GM12872 (cell line): Measurements from ENCODE around the gene MAD2L1BP.

Experiments
- CTCF ChIP-seq: IDR thresholded peaks from 3 replicates; pipeline ENCODE4 v1.5.1; 2011; ENCODE audit warnings: low read depth, mild to moderate bottlenecking, low read length, moderate library complexity; ENCODE audit not compliant: insufficient read depth

Gene MAD2L1BP

GRCh38 chr6:43635387-43636307 lies at the start of gene MAD2L1BP:
MAD2L1BP (plus strand) TSS chr6:43635840; CDS start chr6:43635876, 36 bp downstream.
- no peak for TF ChIP-seq CTCF

DNA sequence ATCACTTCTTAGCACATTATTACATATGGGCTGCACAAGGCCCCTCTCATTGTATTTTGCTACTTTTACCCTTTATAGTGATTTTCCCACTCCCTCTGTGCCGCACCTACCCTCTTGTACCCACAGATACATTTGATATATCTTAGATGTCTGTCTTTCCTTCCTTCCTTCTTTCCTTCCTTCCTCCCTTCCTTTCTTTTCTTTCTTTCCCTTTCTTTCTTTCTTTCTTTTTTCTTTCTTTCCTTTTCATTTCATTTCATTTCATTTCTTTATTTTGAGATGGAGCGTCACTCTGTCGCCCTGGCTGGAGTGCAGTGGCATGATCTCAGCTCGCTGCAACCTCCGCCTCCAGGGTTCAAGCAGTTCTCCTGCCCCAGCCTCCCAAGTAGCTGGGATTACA lies 47.4 kb upstream of the MAD2L1BP start:
- TF ChIP-seq CTCF: no peak

GRCh38 chr6:43593938-43594337 lies 41.7 kb upstream of the MAD2L1BP start:
- TF ChIP-seq CTCF: no peak

- TF ChIP-seq CTCF: no peak
Measured at GRCh38 chr6:43600595-43600994, 35.0 kb upstream of the MAD2L1BP start.

DNA sequence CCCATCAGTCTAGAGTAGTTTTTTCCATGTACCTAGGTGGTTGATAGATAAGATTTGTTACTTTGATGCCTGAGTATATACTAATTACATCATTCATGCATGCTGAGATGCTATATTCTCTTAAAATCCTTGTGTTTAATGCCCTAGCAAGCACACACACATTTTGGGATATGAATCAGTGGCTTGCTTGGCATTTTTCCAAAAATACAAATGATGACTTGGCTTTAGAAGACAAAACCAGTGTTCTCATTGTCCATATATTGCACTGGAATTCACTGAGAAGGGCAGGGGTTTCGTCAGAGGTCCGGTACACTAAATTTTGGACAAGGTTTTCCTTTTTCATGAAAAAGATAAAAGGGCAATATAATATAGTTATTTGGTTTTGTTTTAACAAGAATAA lies 31.5 kb upstream of the MAD2L1BP start:
- no peak for TF ChIP-seq CTCF

GRCh38 chr6:43606019-43606418 lies 29.6 kb upstream of the MAD2L1BP start:
- no peak for TF ChIP-seq CTCF

GRCh38 chr6:43608310-43608763 lies 27.3 kb upstream of the MAD2L1BP start:
- TF ChIP-seq CTCF: peak; percentile 88
